Superior temporal gyrus (tissue), 1 donor: Measurements from ENCODE around the gene SIAE.

ENCODE experiments used
- DNase-seq: peaks from one replicate; pipeline ENCODE4 v3.0.0-alpha.2; 2016; ENCODE audit errors: extremely low spot score

SIAE gene

GRCh38 chr11:124673333-124674167 is at the start of gene SIAE, which contains the start of gene SPA17:
TSS of gene SIAE (minus strand) at chr11:124673739. CDS start at chr11:124673708, 31 bp downstream.
TSS of gene SPA17 (plus strand) at chr11:124673904. CDS start at chr11:124675265, 1,361 bp downstream.
- DNase-seq = peak; percentile 85

- no peak for DNase-seq
Observed at GRCh38 chr11:124722176-124722575, 48.6 kb upstream of the SIAE start.

- no peak for DNase-seq
Observed at GRCh38 chr11:124719534-124719933, 46.0 kb upstream of the SIAE start.

- DNase-seq = no peak
Observed at GRCh38 chr11:124718801-124719200, 45.3 kb upstream of the SIAE start.

- DNase-seq = peak; percentile 27
Observed at GRCh38 chr11:124717786-124718651, 44.5 kb upstream of the SIAE start.

GRCh38 chr11:124717421-124717785 is 43.9 kb upstream of the SIAE start:
- DNase-seq = no peak

- DNase-seq = no peak
Observed at GRCh38 chr11:124716591-124716990, 43.1 kb upstream of the SIAE start.

GRCh38 chr11:124712392-124712791 is 38.9 kb upstream of the SIAE start:
- no peak for DNase-seq

GRCh38 chr11:124707829-124708228 is 34.3 kb upstream of the SIAE start:
- DNase-seq = no peak

GRCh38 chr11:124700028-124700427 is 26.5 kb upstream of the SIAE start:
- DNase-seq = no peak

- DNase-seq = no peak
Observed at GRCh38 chr11:124699547-124699946, 26.0 kb upstream of the SIAE start.

- no peak for DNase-seq
Observed at GRCh38 chr11:124693142-124693541, 19.6 kb upstream of the SIAE start.

GRCh38 chr11:124682443-124682842 is 8.9 kb upstream of the SIAE start:
- no peak for DNase-seq

- no peak for DNase-seq
Observed at GRCh38 chr11:124681421-124681820, 7.9 kb upstream of the SIAE start.

GRCh38 chr11:124678416-124678815 is 4.9 kb upstream of the SIAE start:
- no peak for DNase-seq

- DNase-seq = no peak
Observed at GRCh38 chr11:124676386-124676785, 2.8 kb upstream of the SIAE start.

GRCh38 chr11:124674571-124674970 is 1.0 kb upstream of the SIAE start:
- DNase-seq = no peak

- DNase-seq = no peak
Observed at GRCh38 chr11:124674168-124674517, 604 bp upstream of the SIAE start.

- DNase-seq = peak; percentile 42
Observed at GRCh38 chr11:124672536-124673215, 863 bp downstream of the SIAE start.

- DNase-seq = peak; percentile 33
Observed at GRCh38 chr11:124670732-124671131, 2.8 kb downstream of the SIAE start.

- peak; percentile 77 for DNase-seq
Observed at GRCh38 chr11:124669193-124669592, 4.3 kb downstream of the SIAE start.

- no peak for DNase-seq
Observed at GRCh38 chr11:124667601-124668000, 5.9 kb downstream of the SIAE start.
